Psoas muscle (tissue), 8 donors: ENCODE measurements around the gene SLC22A23. TPM values are rescaled to one million over a fixed set of nuclear protein-coding genes. Genes with fewer than 3 reads are reported as not detected.

ENCODE experiments used
- ATAC-seq, 4 donors: fragments of 200-7000 bp; cut with Tn5 transposase; one replicate each; pipeline ENCODE4 v1.9.1; 2020; ENCODE audit warnings: moderate library complexity in 3 of 4, mild to moderate bottlenecking in 2 of 4
- DNase-seq, 2 donors: peaks; one replicate each; pipeline ENCODE4 v3.0.0-alpha.2; 2020
- H3K27ac ChIP-seq: fragments of 200-600 bp; one replicate; pipeline ENCODE4 v1.8.0; 2022
- H3K27me3 ChIP-seq, 3 donors: fragments of 200-600 bp in 1 of 3; one replicate each; pipeline versions ENCODE4 v1.6.1 to v1.8.0; 2013 to 2022; ENCODE audit warnings: low read length in 2 of 3, mild to moderate bottlenecking in 2 of 3, moderate library complexity in 1 of 3; ENCODE audit not compliant: insufficient read depth in 3 of 3
- H3K36me3 ChIP-seq, 2 donors: fragments of 200-600 bp in 1 of 2; one replicate each; pipeline versions ENCODE4 v1.6.1 to v1.8.0; 2013 to 2022; ENCODE audit warnings: low read depth in 1 of 2, mild to moderate bottlenecking in 1 of 2, moderate library complexity in 1 of 2; ENCODE audit not compliant: insufficient read depth in 1 of 2
- H3K4me1 ChIP-seq: fragments of 200-600 bp; one replicate; pipeline ENCODE4 v1.8.0; 2022
- H3K4me3 ChIP-seq: fragments of 200-600 bp; one replicate; pipeline ENCODE4 v1.8.0; 2022; ENCODE audit warnings: mild to moderate bottlenecking
- H3K9me3 ChIP-seq: fragments of 200-600 bp; one replicate; pipeline ENCODE4 v1.8.0; 2022
- CTCF ChIP-seq: fragments of 200-600 bp; IDR thresholded peaks from one replicate; pipeline ENCODE4 v1.8.0; 2022; ENCODE audit warnings: antibody characterized with exemption
- WGBS, 3 donors: extraction: QIAGEN DNeasy Blood & Tissue Kit; methylation state at CpG; one replicate each; pipeline versions ENCODE4 v1.1.6 to v1.1.7; 2013; 5-methylcytosine and 5-hydroxymethylcytosine counted together
- intact Hi-C, 2 donors: fragments of 100-400 bp; cut with DNase I; formaldehyde crosslinking; loops; one replicate each; pipeline versions ENCODE4 v1.11.0 to v1.14.2; 2022
- polyA plus RNA-seq, 3 donors: library from polyadenylated mRNA; stranded (reverse); fragments of 200-250 nt; gene quantifications; one replicate each; pipeline ENCODE4 v1.2.3, GENCODE V29; 2013
- total RNA-seq, 4 donors: library from RNA; stranded (reverse); fragmentation: NEBNext Ultra II Directional in 2 of 4; extraction: Animal tissue kit (Norgen Biotek cat#: 25700) in 2 of 4; gene quantifications; one replicate each; pipeline versions ENCODE4 v1.2.1 to v1.2.4, GENCODE V29; 2021 to 2023
- donor health status: healthy with polysubstance abuse.
- donor health status: DM: no; HTN: no; CAD: no; lungs with moderate emphysema.
- donor health status: Bipolar disorder and iron deficiency.
- donor health status: healthy.
- donor health status: DM: yes; HTN: yes; CAD: no.
- donor health status: DM: no; HTN: no; CAD: no.
- donor health status: DM: no; HTN: no; CAD: no.
- donor health status: DM: yes; HTN: yes; CAD: no.

Gene SLC22A23
- total and polyA plus RNA-seq, 7 donors = 4.6 to 13.7 (median 8.7) TPM

GRCh38 chr6:3426927-3427686 lies 29.7 kb downstream of the SLC22A23 start:
- Histone ChIP-seq H3K9me3 (no peaks in the 10 kb centered on the region), H3K27ac (no peak overlapping the region), H3K4me1 (peaks cover 33% of the 10 kb centered on the region), H3K27me3 (no peaks in the 10 kb centered on the region), H3K4me3 (no peak overlapping the region), H3K36me3 (no peaks in the 10 kb centered on the region)
- TF ChIP-seq CTCF = no peak
- DNase-seq (no peak), ATAC-seq (no peak)
- intact Hi-C loops = loop anchor here in 1 of 2 donors (10.0 kb wide), 1 partner anchor 142 kb away; no protein-coding TSS in a partner anchor
- 55 to 63% (median 58%) methylated on average over 20 of the region's 20 CpGs for WGBS, 3 donors

DNA sequence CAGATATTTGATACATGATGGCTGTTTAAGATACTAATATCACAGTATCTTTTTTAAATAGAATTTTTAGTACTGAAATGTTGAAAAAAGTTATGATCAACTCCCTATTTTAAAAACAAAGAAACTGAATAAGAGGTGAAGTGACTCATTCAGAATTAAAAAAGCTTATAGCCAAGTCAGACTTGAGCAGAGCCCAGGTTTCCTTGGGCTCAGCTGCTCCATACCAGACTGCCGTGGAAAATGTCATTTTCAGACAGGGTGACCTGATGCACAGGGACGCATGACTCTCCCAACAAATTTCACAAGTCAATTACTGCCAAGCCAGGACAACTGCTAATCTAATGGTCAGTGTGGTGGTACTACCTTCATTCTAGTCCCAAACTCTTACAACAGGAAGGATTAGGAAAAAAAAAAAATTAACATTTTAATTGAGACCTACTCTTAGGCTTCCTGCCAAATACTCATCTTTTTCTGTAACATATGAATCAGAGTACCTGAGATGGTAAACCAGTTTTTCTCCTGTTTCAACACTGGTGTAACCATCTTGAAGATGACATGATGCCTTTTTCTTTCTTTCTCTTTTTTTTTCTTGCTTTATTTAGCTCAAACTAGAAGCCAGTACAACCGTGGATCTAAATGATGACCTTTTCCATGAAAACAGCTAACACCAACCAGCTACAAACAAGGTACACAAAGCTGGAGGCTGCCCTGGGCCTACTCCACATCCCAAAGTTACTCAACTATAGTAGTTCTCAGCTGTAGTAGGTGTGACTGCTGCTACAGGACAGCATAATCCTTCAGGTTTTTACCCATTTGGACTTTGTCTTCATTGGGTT lies 30.5 kb downstream of the SLC22A23 start:
- TF ChIP-seq CTCF = no peak
- ATAC-seq = peak in 3 of 4 donors; percentile 17 to 34 (median 27)
- peaks cover 39% of the 10 kb centered on the region for H3K4me1 ChIP-seq
- H3K9me3 ChIP-seq = no peaks in the 10 kb centered on the region
- H3K4me3 ChIP-seq = no peak overlapping the region
- 46 to 75% (median 48%) methylated on average over 3 of the region's 3 CpGs for WGBS, 3 donors
- H3K27ac ChIP-seq = no peak overlapping the region
- intact Hi-C loops = loop anchor here in 1 of 2 donors (10.0 kb wide), 1 partner anchor 142 kb away; no protein-coding TSS in a partner anchor
- no peaks in the 10 kb centered on the region for H3K27me3 ChIP-seq
- DNase-seq = no peak
- H3K36me3 ChIP-seq = no peaks in the 10 kb centered on the region

DNA sequence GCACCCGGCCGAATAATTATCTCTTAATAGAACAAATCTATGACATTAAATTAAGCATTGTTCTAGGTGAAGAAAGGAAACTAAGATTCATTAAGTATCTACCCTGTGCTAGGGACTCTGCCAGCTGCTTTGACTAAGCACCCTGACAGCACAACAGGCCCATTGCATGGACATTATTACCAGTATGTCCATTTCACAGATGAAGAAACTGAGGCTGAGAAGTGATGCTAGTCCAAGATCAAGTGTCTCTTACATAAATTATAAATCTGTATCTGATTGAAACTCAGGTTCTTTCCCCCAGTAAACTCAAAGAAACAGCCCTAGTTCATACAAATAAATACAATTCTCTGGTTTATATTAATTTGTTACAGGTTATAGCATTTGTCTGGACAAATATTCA lies 31.3 kb downstream of the SLC22A23 start:
- Histone ChIP-seq H3K4me1 (peaks cover 44% of the 10 kb centered on the region), H3K27me3 (no peaks in the 10 kb centered on the region), H3K36me3 (no peaks in the 10 kb centered on the region), H3K27ac (no peak overlapping the region), H3K9me3 (no peaks in the 10 kb centered on the region), H3K4me3 (no peak overlapping the region)
- DNase-seq (no peak), ATAC-seq (no peak)
- no peak for TF ChIP-seq CTCF
- 61 to 87% (median 65%) methylated on average over 2 of the region's 2 CpGs for WGBS, 3 donors
- intact Hi-C loops = loop anchor here in 1 of 2 donors (10.0 kb wide), 1 partner anchor 141 kb away; no protein-coding TSS in a partner anchor

GRCh38 chr6:3424185-3424927 lies 32.5 kb downstream of the SLC22A23 start:
- intact Hi-C loops = loop anchor here in 1 of 2 donors (5.0 to 10.0 kb wide), 2 partner anchors 33 to 140 kb away; partner anchors contain the start of gene SLC22A23
- WGBS, 3 donors = 92 to 97% (median 93%) methylated on average over 9 of the region's 9 CpGs
- Histone ChIP-seq H3K27ac (no peak overlapping the region), H3K27me3 (no peaks in the 10 kb centered on the region), H3K4me3 (no peak overlapping the region), H3K9me3 (no peaks in the 10 kb centered on the region), H3K36me3 (no peaks in the 10 kb centered on the region), H3K4me1 (peaks cover 53% of the 10 kb centered on the region)
- no peak for DNase-seq
- ATAC-seq = no peak
- no peak for TF ChIP-seq CTCF
